ENCODE data around the gene TROAP. TPM values are rescaled to one million over a fixed set of nuclear protein-coding genes. Genes with fewer than 3 reads are reported as not detected.

TROAP gene
- total and polyA plus RNA-seq, 9 of the 15 experiments (the other 6 are each of a cell fraction or from before 2014, with no cell fraction given) = 46.4 to 171 (median 59.8) TPM

GRCh38 chr12:49273726-49274395, 49.2 kb upstream of the TROAP start (continued):
- TF ChIP-seq MYNN (IDR thresholded peaks at IDR 0.05) (peak; percentile 89), MYNN (CRISPR knock-in tag; IDR thresholded peaks at IDR 0.05) (no peak), SIRT6 (IDR thresholded peaks at IDR 0.05; ENCODE audit: low read depth, low read length) (no peak), YY1 (IDR thresholded peaks at IDR 0.05; ENCODE audit: borderline replicate concordance in 1 of 3, control insufficient read depth in 1 of 3, extremely low read depth in 1 of 3, insufficient read depth in 3 of 3, insufficient read length in 1 of 3, insufficient replicate concordance in 2 of 3, low read depth in 1 of 3, low read length in 2 of 3) (peak in 1 of 3 experiments; percentile 9), KAT2B (IDR thresholded peaks at IDR 0.05; ENCODE audit: low read depth, low read length) (no peak), ZSCAN29 (IDR thresholded peaks at IDR 0.05) (no peak), NR3C1 (CRISPR knock-in tag; IDR thresholded peaks at IDR 0.05) (no peak), PML (IDR thresholded peaks at IDR 0.05; ENCODE audit: low read length) (0 out of 2 replicates have a peak, but pooled peaks have one; percentile 12)

DNA sequence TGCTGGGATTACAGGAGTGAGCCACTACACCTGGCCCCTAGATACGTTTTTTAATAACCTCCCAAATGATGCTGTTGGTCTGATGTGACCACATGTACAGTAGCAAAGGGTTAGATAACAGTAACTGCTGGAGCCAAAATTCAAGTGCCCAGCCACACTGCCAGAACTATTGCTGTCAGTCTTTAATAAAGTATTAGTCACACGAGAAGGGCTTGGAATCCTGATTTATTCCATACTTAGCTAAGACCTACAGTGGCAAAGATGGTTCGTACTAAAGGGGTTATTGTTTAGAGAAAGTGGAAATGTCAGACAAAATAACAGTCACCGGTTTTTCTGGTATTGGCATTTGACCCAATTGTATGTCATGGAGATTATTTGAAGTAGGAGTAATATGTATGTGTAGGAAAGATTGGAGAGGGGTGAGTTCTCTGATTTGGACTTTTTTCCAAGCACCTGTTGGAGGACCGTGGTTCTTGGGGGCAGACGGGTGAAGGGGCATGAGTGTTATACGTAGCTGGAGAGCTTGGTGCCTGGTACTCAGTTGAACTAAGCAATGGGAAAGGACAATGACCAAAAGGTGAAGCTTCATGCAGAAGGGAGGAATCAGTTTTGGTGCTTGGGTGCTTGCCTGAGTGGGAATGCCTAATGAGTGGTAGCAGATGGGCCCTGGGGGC, 48.5 kb upstream of the TROAP start:
- POLR2A ChIA-PET = interaction anchor here (0.6 to 7.5 kb wide), 15 partner anchors 7 to 569 kb away, joined by 3 to 141 read pairs (median 4); partner anchors contain the start of genes PRPH, SPATS2, TUBA1C and WNT1
- H3K27me3 ChIP-seq (ENCODE audit: control insufficient read depth in 2 of 2, insufficient read depth in 2 of 2, low read length in 2 of 2) = no peaks in the 10 kb centered on the region
- no peak overlapping the region for H3K9ac ChIP-seq (ENCODE audit: insufficient read depth in 1 of 2, low read depth in 2 of 2, low read length in 2 of 2)
- H3K9me1 ChIP-seq (ENCODE audit: control insufficient read depth, insufficient read depth, low read length) = no peaks in the 10 kb centered on the region
- no peak overlapping the region for H3K4me2 ChIP-seq (ENCODE audit: insufficient read depth, low read length)
- no peak overlapping the region for H3K27ac ChIP-seq (ENCODE audit: extremely low read depth, low read depth, low read length)
- in situ Hi-C loops (cut with MboI) (no loop called here), intact Hi-C loops (cut with micrococcal nuclease) (no loop called here)
- H3K4me1 ChIP-seq (replicated peaks in 1 of 2; ENCODE audit: control insufficient read depth in 2 of 2, insufficient read depth in 2 of 2, low read length in 2 of 2) = peaks cover 5 to 7% of the 10 kb centered on the region in 2 experiments; a peak in 3 of 5 replicates
- BruUV-seq (replicated peaks) = no TSS peak
- WGBS (ENCODE audit: insufficient coverage, low coverage, missing lambda C conversion rate) = 24% methylated on average over 7 of the region's 7 CpGs
- CTCF ChIA-PET (ENCODE audit: low intra/inter-chr PET ratio) = no interaction called here
- no peak overlapping the region for H3K4me3 ChIP-seq
- peaks cover 41% of the 10 kb centered on the region for H4K20me1 ChIP-seq (replicated peaks; ENCODE audit: control insufficient read depth, insufficient read depth, low read length)
- no peaks in the 10 kb centered on the region for H3K9me3 ChIP-seq (replicated peaks; ENCODE audit: control insufficient read depth, insufficient read depth, low read depth, low read length)
- ATAC-seq (peak; percentile 27), DNase-seq (ENCODE audit: extremely low read depth in 1 of 4, low spot score in 3 of 4) (no peak), FAIRE-seq (peak; percentile 60)
- no peak overlapping the region for H2AFZ ChIP-seq (ENCODE audit: low read depth, low read length)
- peaks cover 41% of the 10 kb centered on the region for H3K36me3 ChIP-seq (ENCODE audit: control insufficient read depth, insufficient read depth, low read length)
- H3K79me2 ChIP-seq (ENCODE audit: control insufficient read depth, insufficient read depth, low read length) = peaks cover 13% of the 10 kb centered on the region
- TF ChIP-seq IFI16 (CRISPR knock-in tag; IDR thresholded peaks at IDR 0.05) = no peak
- TF ChIP-seq SMARCA4 (IDR thresholded peaks at IDR 0.05) = no peak
- no peak for TF ChIP-seq C11orf30 (IDR thresholded peaks at IDR 0.05; ENCODE audit: low read depth)
- TF ChIP-seq ZNF146 (CRISPR knock-in tag; IDR thresholded peaks at IDR 0.05; ENCODE audit: unreplicated experiment) = no peak
- TF ChIP-seq HCFC1 (IDR thresholded peaks at IDR 0.05; ENCODE audit: low read depth, low read length) = no peak
- TF ChIP-seq PRMT5 (CRISPR knock-in tag; IDR thresholded peaks at IDR 0.05) = no peak
- no peak for TF ChIP-seq SIX5 (IDR thresholded peaks at IDR 0.05; ENCODE audit: borderline replicate concordance in 1 of 2, insufficient read depth in 1 of 2, low read depth in 1 of 2, low read length in 2 of 2)
- TF ChIP-seq TRIM25 (IDR thresholded peaks at IDR 0.05; ENCODE audit: borderline replicate concordance) = no peak
- peak; percentile 33; the same call in 1 of the 2 replicates for TF ChIP-seq POLR2AphosphoS5 (IDR thresholded peaks at IDR 0.05; ENCODE audit: control insufficient read depth, insufficient read depth, low read depth, low read length)
- TF ChIP-seq, protein P1, sequence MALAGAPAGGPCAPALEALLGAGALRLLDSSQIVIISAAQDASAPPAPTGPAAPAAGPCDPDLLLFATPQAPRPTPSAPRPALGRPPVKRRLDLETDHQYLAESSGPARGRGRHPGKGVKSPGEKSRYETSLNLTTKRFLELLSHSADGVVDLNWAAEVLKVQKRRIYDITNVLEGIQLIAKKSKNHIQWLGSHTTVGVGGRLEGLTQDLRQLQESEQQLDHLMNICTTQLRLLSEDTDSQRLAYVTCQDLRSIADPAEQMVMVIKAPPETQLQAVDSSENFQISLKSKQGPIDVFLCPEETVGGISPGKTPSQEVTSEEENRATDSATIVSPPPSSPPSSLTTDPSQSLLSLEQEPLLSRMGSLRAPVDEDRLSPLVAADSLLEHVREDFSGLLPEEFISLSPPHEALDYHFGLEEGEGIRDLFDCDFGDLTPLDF (CRISPR knock-in tag; IDR thresholded peaks at IDR 0.05) = no peak

Data from K562 (cell line).